BJ (cell line): ENCODE measurements around the gene CERS1. TPM values are rescaled to one million over a fixed set of nuclear protein-coding genes. Genes with fewer than 3 reads are reported as not detected.

Source experiments
- CTCF ChIA-PET: fragments of 350-600 bp; formaldehyde crosslinking; extraction: SDS; loops from one replicate; lab custom pipeline; 2021; ENCODE audit warnings: antibody characterized with exemption, inconsistent platforms; lab: Yijun Ruan, JAX
- POLR2A ChIA-PET: fragments of 300-600 bp; sonication (Branson Sonifier 250); formaldehyde crosslinking; extraction: SDS; loops from one replicate; lab custom pipeline; 2021; ENCODE audit warnings: antibody characterized with exemption; lab: Charles Lee
- DNase-seq: peaks from one replicate; pipeline ENCODE4 v3.0.0-alpha.2; 2011; ENCODE audit warnings: low read depth
- H3K27me3 ChIP-seq: 2 replicates; pipeline ENCODE4 v1.6.0; 2011; ENCODE audit warnings: low read length; ENCODE audit not compliant: control insufficient read depth, insufficient read depth
- H3K36me3 ChIP-seq: 2 replicates; pipeline ENCODE4 v1.5.1; 2011; ENCODE audit warnings: low read length; ENCODE audit not compliant: control insufficient read depth, insufficient read depth
- H3K4me3 ChIP-seq: 2 replicates; pipeline ENCODE4 v1.5.1; 2011; ENCODE audit warnings: low read depth, mild to moderate bottlenecking, control low read depth, low read length
- CTCF ChIP-seq: IDR thresholded peaks from 2 replicates; pipeline ENCODE4 v1.5.1; 2011; ENCODE audit warnings: low read depth, mild to moderate bottlenecking, control low read depth, inconsistent platforms, low read length, moderate library complexity; ENCODE audit not compliant: insufficient read depth
- polyA plus RNA-seq: library from polyadenylated mRNA; depleted of rRNA; stranded (reverse); fragments of >200 nt; gene quantifications from 2 replicates; pipeline ENCODE4 v1.2.3, GENCODE V29; 2011

Gene CERS1
- polyA plus RNA-seq, 1 experiment: 0.83 TPM

DNA sequence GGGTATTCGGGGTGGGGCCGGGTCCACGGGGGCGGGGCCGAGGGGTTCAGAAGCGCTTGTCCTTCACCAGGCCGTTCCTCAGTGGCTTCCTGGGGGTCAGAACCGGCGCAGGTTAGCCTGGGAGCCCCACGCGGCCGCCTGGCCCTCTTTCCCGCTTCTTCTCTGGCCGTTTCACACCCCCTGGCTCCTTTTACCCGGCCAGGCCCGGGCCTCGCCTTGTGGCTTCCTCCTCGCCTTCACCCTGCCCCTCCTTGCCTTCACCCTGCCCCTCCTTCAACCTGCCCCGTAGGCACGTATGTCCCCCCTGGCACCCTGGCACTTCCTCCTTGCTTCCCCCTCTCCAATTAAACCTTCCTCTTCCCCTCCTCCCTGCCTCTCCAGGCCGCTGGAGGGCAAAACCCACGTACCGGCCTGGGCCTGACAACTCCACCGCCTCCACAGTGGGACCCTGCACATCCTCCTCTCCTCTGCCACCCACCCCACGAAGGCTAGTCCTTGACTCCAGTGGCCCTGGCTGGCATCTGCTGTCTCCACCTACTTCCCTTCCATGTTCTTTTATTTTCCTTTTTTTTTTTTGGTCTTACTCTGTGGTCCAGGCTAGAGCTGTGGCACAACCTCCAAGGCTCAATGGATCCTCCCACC is 25.3 kb downstream of the CERS1 start:
- no peak for DNase-seq
- ChIA-PET POLR2A (no interaction called here), CTCF (interaction anchor here (0.8 kb wide), 1 partner anchor 116 kb away, joined by 4 read pairs; no protein-coding TSS in a partner anchor)
- Histone ChIP-seq H3K4me3 (no peak overlapping the region), H3K36me3 (peaks cover 19% of the 10 kb centered on the region), H3K27me3 (no peaks in the 10 kb centered on the region)
- no peak for TF ChIP-seq CTCF

DNA sequence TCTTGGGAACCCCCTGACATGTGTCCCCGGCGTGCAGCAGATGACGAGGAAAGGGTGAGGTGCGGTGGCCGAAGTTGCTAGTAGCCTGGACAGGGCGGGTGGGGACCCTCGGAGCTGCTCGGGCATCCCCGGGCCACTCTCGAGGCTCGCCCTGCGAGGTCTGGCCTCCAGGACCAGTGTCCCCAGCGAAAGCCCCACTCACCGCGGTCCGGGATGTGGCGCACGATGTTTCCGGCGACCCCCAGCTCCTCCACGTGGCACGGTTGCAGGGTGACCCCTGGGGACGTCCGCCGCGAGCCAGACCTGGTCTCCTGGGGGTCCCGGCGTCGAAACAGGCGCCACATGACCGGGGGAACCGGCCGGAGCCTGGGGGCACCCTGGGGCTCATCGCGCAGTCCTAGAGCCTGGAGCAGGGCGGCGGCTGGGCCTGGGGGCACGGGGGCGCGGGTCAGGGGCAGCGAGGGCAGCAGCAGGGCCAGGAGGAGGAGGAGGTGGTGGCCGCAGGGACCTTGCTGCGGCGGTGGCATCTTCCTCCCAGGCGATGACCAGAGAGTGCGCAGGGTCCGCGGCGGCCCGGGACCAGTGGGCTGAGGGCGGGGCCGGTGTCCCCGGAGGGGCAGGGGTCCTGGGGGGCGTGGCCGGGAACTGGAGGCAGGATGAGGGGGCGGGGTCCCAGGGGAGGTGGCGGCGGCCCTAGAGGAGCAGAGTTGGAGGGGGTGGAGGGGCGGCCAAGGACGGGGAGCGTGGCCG is 26.0 kb downstream of the CERS1 start:
- POLR2A ChIA-PET: no interaction called here

DNA sequence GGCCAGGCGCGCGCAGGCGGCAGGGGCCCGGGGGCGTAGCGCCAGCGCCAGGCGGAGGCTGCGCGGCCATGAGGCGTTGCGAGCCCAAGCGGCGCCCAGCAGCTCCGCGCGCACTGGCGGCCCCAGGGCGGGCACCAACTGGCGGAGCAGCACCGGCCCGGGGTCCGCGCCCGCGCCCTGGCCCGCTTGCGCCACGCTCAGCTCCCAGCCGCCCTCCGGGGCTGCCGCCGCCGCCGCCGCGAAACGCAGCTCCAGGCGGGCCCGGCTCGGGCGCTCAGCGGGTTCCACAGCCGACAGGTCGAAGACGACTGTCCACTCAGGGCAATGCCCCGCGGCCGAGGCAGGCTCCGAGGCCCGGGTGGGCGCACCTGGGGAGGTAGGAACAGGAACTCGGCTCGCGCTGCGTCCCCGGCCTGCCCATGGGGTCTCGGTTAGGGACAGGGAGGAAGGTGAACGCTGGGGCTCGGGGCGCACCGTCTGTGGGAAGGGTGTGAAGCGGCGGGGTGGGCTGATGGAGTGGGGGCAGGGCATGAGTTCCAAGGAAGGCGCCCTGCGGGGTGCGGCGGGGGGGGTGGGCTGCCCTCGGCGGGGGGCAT is 26.8 kb downstream of the CERS1 start:
- ChIA-PET POLR2A (no interaction called here), CTCF (no interaction called here)
- no peak for TF ChIP-seq CTCF
- Histone ChIP-seq H3K27me3 (no peaks in the 10 kb centered on the region), H3K4me3 (no peak overlapping the region), H3K36me3 (peaks cover 25% of the 10 kb centered on the region)
- DNase-seq: no peak

More for the DNA sequence above, 26.0 kb downstream of the CERS1 start:
- no peak for DNase-seq
- H3K36me3 ChIP-seq: peaks cover 24% of the 10 kb centered on the region
- CTCF ChIA-PET: no interaction called here
- TF ChIP-seq CTCF: no peak
- H3K4me3 ChIP-seq: no peak overlapping the region
- no peaks in the 10 kb centered on the region for H3K27me3 ChIP-seq

GRCh38 chr19:18868380-18869022 is 27.5 kb downstream of the CERS1 start:
- no peak overlapping the region for H3K4me3 ChIP-seq
- H3K36me3 ChIP-seq: peaks cover 30% of the 10 kb centered on the region
- no peak for DNase-seq
- no peak for TF ChIP-seq CTCF
- ChIA-PET POLR2A (no interaction called here), CTCF (interaction anchor here (2.7 kb wide), 1 partner anchor 17 kb away, joined by 23 read pairs; no protein-coding TSS in a partner anchor)
- H3K27me3 ChIP-seq: no peaks in the 10 kb centered on the region
